Mammary epithelial cell (primary cell): ENCODE data around the gene KRT32.

Source experiments
- CTCF ChIP-seq, 2 donors: IDR thresholded peaks in 1 of 2; conservative IDR thresholded peaks in 1 of 2; 2 replicates each; pipeline ENCODE4 v1.5.1; 2011 to 2012; ENCODE audit warnings: inconsistent platforms in 2 of 2, low read length in 2 of 2, mild to moderate bottlenecking in 2 of 2, control low read depth in 1 of 2, low read depth in 1 of 2; ENCODE audit not compliant: insufficient read depth in 1 of 2; ENCODE audit errors: extremely low read depth in 1 of 2
- EZH2 ChIP-seq: IDR thresholded peaks from 2 replicates; pipeline ENCODE4 v1.6.1; 2012; ENCODE audit warnings: low read length, inconsistent platforms, borderline replicate concordance

- TF ChIP-seq CTCF (conservative IDR thresholded peaks at IDR 0.05 in 1 of 2, IDR thresholded peaks at IDR 0.05 in 1 of 2; ENCODE audit: extremely low read depth in 1 of 2, insufficient read depth in 1 of 2, low read depth in 1 of 2, low read length in 2 of 2) (no peak), EZH2 (no peak)
Measured at GRCh38 chr17:41475421-41475820, 8.2 kb upstream of the KRT32 start.
